Measurements from ENCODE around the gene ERVFRD-1.

The ERVFRD-1 gene

DNA sequence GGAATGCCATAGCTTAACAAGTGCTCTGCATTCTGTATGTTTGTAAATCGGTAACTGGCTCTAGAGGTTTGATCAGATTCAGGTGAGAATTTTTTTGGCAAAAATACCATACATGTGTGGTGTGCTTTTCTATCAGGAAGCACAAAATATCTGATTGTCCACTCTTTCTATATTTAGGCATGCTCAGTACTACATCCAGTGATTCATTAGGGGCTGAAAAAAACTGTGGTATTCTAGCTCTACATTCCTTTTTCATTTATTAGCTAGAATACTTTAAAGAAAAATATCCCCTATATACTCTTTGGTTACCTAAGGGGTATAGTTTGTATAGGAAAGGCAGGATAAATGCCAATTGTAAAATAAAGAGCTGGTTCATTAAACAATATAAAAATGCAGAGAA, 56.8 kb downstream of the ERVFRD-1 start:
- no peak for DNase-seq

DNA sequence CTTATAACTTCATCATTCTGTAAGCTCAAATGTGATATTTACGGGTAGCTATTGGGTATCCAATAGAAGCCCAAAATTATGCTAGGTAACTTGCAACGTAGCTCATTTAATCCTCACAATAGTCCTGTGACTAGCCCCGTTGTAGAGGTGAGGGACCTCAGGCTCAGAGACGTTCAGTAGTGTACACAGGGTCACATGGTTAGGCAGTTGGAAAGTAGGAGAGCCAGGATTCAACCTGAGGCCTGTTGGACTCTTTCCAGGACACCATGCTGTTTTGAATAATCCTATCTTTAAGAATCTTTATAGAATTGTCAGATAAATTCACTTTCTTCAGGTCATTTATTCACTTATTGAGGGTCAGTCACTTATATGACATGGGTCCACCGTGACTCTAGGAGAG, 58.2 kb downstream of the ERVFRD-1 start:
- DNase-seq: no peak
